ENCODE results near the gene KLK15. TPM values are rescaled to one million over a fixed set of nuclear protein-coding genes. Genes with fewer than 3 reads are reported as not detected.

KLK15 gene
- polyA plus RNA-seq, 2 donors, result not detected

- Histone ChIP-seq H3K4me3 (ENCODE audit: low read depth in 1 of 2, low read length in 2 of 2) (no peak overlapping the region), H3K9me3 (ENCODE audit: control insufficient read depth in 2 of 2, insufficient read depth in 1 of 2, low read depth in 1 of 2, low read length in 1 of 2) (no peaks in the 10 kb centered on the region), H3K27ac (ENCODE audit: low read depth in 2 of 2, low read length in 1 of 2) (no peak overlapping the region), H3K4me1 (ENCODE audit: control insufficient read depth in 2 of 2, insufficient read depth in 2 of 2, low read length in 1 of 2) (peaks cover 0 to 5% of the 10 kb centered on the region in 2 donors), H3K36me3 (ENCODE audit: control insufficient read depth in 2 of 2, insufficient read depth in 2 of 2, low read length in 1 of 2) (peaks cover 14 to 31% of the 10 kb centered on the region in 2 donors), H3K27me3 (ENCODE audit: control insufficient read depth in 1 of 2, insufficient read depth in 2 of 2, low read length in 2 of 2) (no peaks in the 10 kb centered on the region)
- WGBS, 2 donors, result 36 to 39% methylated on average over 18 of the region's 18 CpGs
These were observed 38.3 kb downstream of the KLK15 start for GRCh38 chr19:50794876-50795663.

DNA sequence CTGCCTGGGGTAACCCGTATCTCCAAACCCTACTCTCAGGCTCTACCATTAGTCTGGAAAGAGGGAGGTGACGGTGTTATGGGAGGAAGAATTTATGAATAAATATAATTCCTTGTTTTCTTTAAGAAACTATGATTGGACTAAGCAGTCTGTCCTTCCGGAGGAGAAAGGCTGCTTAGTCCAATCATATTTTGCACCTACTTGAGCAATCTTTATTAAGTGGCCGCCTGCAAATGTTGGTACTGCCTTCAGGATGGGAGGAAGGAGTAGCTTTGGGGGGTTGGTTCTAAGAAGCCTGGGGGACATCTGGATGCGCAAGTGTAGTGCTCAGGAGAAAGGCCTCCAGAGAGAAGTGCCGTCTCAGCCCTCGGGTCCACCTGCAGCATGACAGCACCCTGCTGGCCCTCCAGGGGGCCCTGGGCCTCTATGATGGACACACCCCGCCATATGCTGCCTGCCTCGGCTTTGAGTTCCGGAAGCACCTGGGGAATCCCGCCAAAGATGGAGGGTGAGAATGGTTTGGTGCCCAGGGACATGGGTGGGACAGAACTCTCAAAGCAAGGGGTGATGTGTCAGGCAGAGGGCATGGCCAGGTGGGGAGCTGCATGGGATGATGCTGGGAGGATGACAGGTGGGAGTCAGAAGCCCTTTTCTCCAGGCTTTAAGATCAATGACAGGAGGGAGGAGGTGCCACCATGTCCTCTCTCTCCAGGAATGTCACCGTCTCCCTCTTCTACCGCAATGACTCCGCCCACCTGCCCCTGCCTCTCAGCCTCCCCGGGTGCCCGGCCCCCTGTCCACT lies 39.1 kb downstream of the KLK15 start:
- H3K4me3 ChIP-seq (ENCODE audit: low read depth in 1 of 2, low read length in 2 of 2), result no peak overlapping the region
- peaks cover 13 to 26% of the 10 kb centered on the region in 2 donors for H3K36me3 ChIP-seq (ENCODE audit: control insufficient read depth in 2 of 2, insufficient read depth in 2 of 2, low read length in 1 of 2)
- no peaks in the 10 kb centered on the region for H3K9me3 ChIP-seq (ENCODE audit: control insufficient read depth in 2 of 2, insufficient read depth in 1 of 2, low read depth in 1 of 2, low read length in 1 of 2)
- no peak overlapping the region for H3K27ac ChIP-seq (ENCODE audit: low read depth in 2 of 2, low read length in 1 of 2)
- H3K27me3 ChIP-seq (ENCODE audit: control insufficient read depth in 1 of 2, insufficient read depth in 2 of 2, low read length in 2 of 2), result no peaks in the 10 kb centered on the region
- H3K4me1 ChIP-seq (ENCODE audit: control insufficient read depth in 2 of 2, insufficient read depth in 2 of 2, low read length in 1 of 2), result peaks cover 0 to 5% of the 10 kb centered on the region in 2 donors
- 16 to 18% methylated on average over 15 to 16 of the region's 16 CpGs for WGBS, 2 donors

- Histone ChIP-seq H3K36me3 (ENCODE audit: control insufficient read depth in 2 of 2, insufficient read depth in 2 of 2, low read length in 1 of 2) (peaks cover 7 to 21% of the 10 kb centered on the region in 2 donors), H3K9me3 (ENCODE audit: control insufficient read depth in 2 of 2, insufficient read depth in 1 of 2, low read depth in 1 of 2, low read length in 1 of 2) (no peaks in the 10 kb centered on the region), H3K4me1 (ENCODE audit: control insufficient read depth in 2 of 2, insufficient read depth in 2 of 2, low read length in 1 of 2) (peaks cover 0 to 5% of the 10 kb centered on the region in 2 donors), H3K27ac (ENCODE audit: low read depth in 2 of 2, low read length in 1 of 2) (no peak overlapping the region), H3K27me3 (ENCODE audit: control insufficient read depth in 1 of 2, insufficient read depth in 2 of 2, low read length in 2 of 2) (no peaks in the 10 kb centered on the region), H3K4me3 (ENCODE audit: low read depth in 1 of 2, low read length in 2 of 2) (no peak overlapping the region)
- WGBS, 2 donors, result 68 to 69% methylated on average over 11 of the region's 11 CpGs
These were observed 39.8 kb downstream of the KLK15 start for GRCh38 chr19:50793558-50794065.

DNA sequence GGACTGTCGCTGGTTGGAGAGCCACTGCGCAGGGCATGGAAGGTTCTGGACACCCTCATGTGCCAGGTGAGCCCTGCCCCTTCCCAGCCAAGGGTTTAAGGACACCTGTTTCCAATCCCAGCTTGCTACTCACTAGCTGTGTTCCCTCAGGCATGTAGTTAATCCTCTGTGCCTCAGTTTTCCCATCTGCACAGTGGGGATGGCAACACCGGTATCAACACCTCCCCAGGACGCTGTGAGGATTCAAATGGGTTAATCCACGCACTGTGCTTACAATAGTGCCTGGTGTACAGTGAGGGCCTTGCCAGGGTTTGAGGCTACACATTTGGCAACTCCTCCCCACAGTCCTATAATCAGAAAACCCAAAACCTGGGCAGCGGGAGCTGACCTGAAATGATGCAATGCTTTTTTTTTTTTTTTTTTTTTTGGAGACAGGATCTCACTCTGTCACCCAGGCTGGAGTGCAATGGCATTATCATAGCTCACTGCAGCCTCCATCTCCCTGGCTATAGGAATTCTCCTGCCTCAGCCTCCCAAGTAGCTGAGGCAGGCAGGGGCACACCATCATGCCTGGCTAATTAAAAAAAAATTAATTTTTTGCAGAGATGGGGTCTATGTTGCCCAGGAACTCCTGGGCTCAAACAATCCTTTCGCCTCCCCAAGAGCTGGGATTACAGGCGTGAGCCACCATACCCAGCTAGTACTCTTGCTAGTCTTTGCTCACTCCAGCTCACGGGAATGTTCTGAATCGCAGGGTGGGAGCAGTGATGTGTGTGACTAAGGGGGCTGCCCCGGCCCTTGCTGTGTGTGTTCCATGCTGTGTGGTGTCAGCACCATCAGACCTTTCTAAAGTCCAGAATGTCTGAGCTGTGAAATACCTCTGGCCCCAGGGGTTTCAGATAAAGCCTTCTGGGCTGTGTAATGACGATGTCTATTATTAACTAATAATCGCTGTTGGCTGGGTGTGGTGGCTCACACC lies 40.8 kb downstream of the KLK15 start:
- H3K27ac ChIP-seq (ENCODE audit: low read depth in 2 of 2, low read length in 1 of 2), result no peak overlapping the region
- peaks cover 0 to 5% of the 10 kb centered on the region in 2 donors for H3K4me1 ChIP-seq (ENCODE audit: control insufficient read depth in 2 of 2, insufficient read depth in 2 of 2, low read length in 1 of 2)
- no peak overlapping the region for H3K4me3 ChIP-seq (ENCODE audit: low read depth in 1 of 2, low read length in 2 of 2)
- H3K27me3 ChIP-seq (ENCODE audit: control insufficient read depth in 1 of 2, insufficient read depth in 2 of 2, low read length in 2 of 2), result no peaks in the 10 kb centered on the region
- H3K36me3 ChIP-seq (ENCODE audit: control insufficient read depth in 2 of 2, insufficient read depth in 2 of 2, low read length in 1 of 2), result peaks cover 2 to 10% of the 10 kb centered on the region in 2 donors
- 80 to 82% methylated on average over 13 of the region's 13 CpGs for WGBS, 2 donors
- no peaks in the 10 kb centered on the region for H3K9me3 ChIP-seq (ENCODE audit: control insufficient read depth in 2 of 2, insufficient read depth in 1 of 2, low read depth in 1 of 2, low read length in 1 of 2)

- Histone ChIP-seq H3K4me3 (ENCODE audit: low read depth in 1 of 2, low read length in 2 of 2) (no peak overlapping the region), H3K27ac (ENCODE audit: low read depth in 2 of 2, low read length in 1 of 2) (no peak overlapping the region), H3K9me3 (ENCODE audit: control insufficient read depth in 2 of 2, insufficient read depth in 1 of 2, low read depth in 1 of 2, low read length in 1 of 2) (no peaks in the 10 kb centered on the region), H3K36me3 (ENCODE audit: control insufficient read depth in 2 of 2, insufficient read depth in 2 of 2, low read length in 1 of 2) (peaks cover 2 to 5% of the 10 kb centered on the region in 2 donors), H3K27me3 (ENCODE audit: control insufficient read depth in 1 of 2, insufficient read depth in 2 of 2, low read length in 2 of 2) (no peaks in the 10 kb centered on the region), H3K4me1 (ENCODE audit: control insufficient read depth in 2 of 2, insufficient read depth in 2 of 2, low read length in 1 of 2) (peaks cover 0 to 5% of the 10 kb centered on the region in 2 donors)
- 69 to 78% methylated on average over 47 of the region's 47 CpGs for WGBS, 2 donors
These were observed 41.6 kb downstream of the KLK15 start for GRCh38 chr19:50791594-50792271.

DNA sequence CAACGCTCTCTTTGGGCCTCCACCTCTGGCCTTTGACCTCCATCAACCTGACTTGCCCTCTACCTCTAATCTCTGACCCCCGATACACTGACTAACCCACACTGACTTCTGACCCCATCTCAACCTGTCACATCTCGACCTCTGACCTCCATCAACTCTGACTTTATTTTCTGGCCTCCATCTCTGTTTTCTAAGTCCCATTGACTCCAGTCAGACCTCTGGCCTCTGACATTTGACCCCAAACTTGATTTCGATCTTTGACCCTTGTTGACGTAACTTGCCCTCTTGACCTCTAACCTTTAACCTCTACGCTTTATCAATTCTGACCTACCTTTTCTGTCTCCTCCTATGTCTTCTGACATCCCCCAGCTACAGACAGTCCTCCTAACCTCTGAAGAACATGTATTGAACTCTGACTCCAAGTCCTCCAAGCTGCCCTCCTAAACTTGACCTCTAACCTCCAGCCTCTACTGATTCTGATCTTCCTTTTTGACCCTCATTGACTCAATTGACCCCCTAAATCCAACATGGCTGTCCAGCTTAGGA lies 42.4 kb downstream of the KLK15 start:
- H3K27me3 ChIP-seq (ENCODE audit: control insufficient read depth in 1 of 2, insufficient read depth in 2 of 2, low read length in 2 of 2), result no peaks in the 10 kb centered on the region
- WGBS, 2 donors, result 85 to 91% methylated on average over 6 of the region's 6 CpGs
- no peak overlapping the region for H3K27ac ChIP-seq (ENCODE audit: low read depth in 2 of 2, low read length in 1 of 2)
- peaks cover 0 to 5% of the 10 kb centered on the region in 2 donors for H3K4me1 ChIP-seq (ENCODE audit: control insufficient read depth in 2 of 2, insufficient read depth in 2 of 2, low read length in 1 of 2)
- H3K36me3 ChIP-seq (ENCODE audit: control insufficient read depth in 2 of 2, insufficient read depth in 2 of 2, low read length in 1 of 2), result peaks cover 0 to 2% of the 10 kb centered on the region in 2 donors
- no peak overlapping the region for H3K4me3 ChIP-seq (ENCODE audit: low read depth in 1 of 2, low read length in 2 of 2)
- no peaks in the 10 kb centered on the region for H3K9me3 ChIP-seq (ENCODE audit: control insufficient read depth in 2 of 2, insufficient read depth in 1 of 2, low read depth in 1 of 2, low read length in 1 of 2)

- no peaks in the 10 kb centered on the region for H3K9me3 ChIP-seq (ENCODE audit: control insufficient read depth in 2 of 2, insufficient read depth in 1 of 2, low read depth in 1 of 2, low read length in 1 of 2)
- WGBS, 2 donors, result 83 to 84% methylated on average over 14 to 15 of the region's 15 CpGs
- no peaks in the 10 kb centered on the region for H3K27me3 ChIP-seq (ENCODE audit: control insufficient read depth in 1 of 2, insufficient read depth in 2 of 2, low read length in 2 of 2)
- H3K4me1 ChIP-seq (ENCODE audit: control insufficient read depth in 2 of 2, insufficient read depth in 2 of 2, low read length in 1 of 2), result peaks cover 0 to 5% of the 10 kb centered on the region in 2 donors
- H3K4me3 ChIP-seq (ENCODE audit: low read depth in 1 of 2, low read length in 2 of 2), result no peak within 1 kb of the TSS
- no peak within 1 kb of the TSS for H3K27ac ChIP-seq (ENCODE audit: low read depth in 2 of 2, low read length in 1 of 2)
- no peaks in the 10 kb centered on the region for H3K36me3 ChIP-seq (ENCODE audit: control insufficient read depth in 2 of 2, insufficient read depth in 2 of 2, low read length in 1 of 2)
These were observed 43.0 kb downstream of the KLK15 start, which contains the start of gene ACP4 for GRCh38 chr19:50790396-50790795. Gene ACP4, plus strand, starts transcription at chr19:50790415. Its CDS starts 0 bp downstream, at chr19:50790415.

DNA sequence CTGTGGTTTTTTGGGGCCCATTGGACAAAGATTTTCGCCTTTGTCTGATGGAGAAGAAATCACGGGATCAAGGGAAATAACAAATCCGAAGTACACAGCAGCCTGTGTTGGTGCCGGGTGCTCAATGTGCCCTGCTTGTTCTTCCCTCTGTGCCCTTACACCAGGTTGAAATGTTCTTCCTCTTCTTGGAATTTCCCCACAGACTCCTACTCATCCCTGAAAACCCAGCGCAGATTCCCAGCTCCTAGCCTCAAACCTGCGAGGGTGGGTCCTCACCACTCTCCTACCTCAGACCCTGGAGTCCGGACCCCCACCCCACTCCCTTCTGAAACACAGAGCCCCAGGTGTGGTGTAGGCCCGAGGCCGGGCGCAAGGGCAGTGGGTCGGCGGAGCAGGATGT lies 48.0 kb downstream of the KLK15 start:
- Histone ChIP-seq H3K36me3 (ENCODE audit: control insufficient read depth in 2 of 2, insufficient read depth in 2 of 2, low read length in 1 of 2) (no peaks in the 10 kb centered on the region), H3K9me3 (ENCODE audit: control insufficient read depth in 2 of 2, insufficient read depth in 1 of 2, low read depth in 1 of 2, low read length in 1 of 2) (no peaks in the 10 kb centered on the region), H3K27me3 (ENCODE audit: control insufficient read depth in 1 of 2, insufficient read depth in 2 of 2, low read length in 2 of 2) (no peaks in the 10 kb centered on the region), H3K27ac (ENCODE audit: low read depth in 2 of 2, low read length in 1 of 2) (no peak overlapping the region), H3K4me1 (ENCODE audit: control insufficient read depth in 2 of 2, insufficient read depth in 2 of 2, low read length in 1 of 2) (no peaks in the 10 kb centered on the region), H3K4me3 (ENCODE audit: low read depth in 1 of 2, low read length in 2 of 2) (no peak overlapping the region)
- 88 to 89% methylated on average over 12 of the region's 12 CpGs for WGBS, 2 donors

Measured in esophagus (tissue), 2 donors.